ENCODE measurements around the gene TACSTD2. TPM values are rescaled to one million over a fixed set of nuclear protein-coding genes. Genes with fewer than 3 reads are reported as not detected.

TACSTD2 gene
- total and polyA plus RNA-seq, 2 of the 13 experiments (the other 11 are each of a cell fraction or from before 2014, with no cell fraction given) = not detected

GRCh38 chr1:58570817-58571216 is 6.2 kb downstream of the TACSTD2 start:
- no peak overlapping the region for H3K4me2 ChIP-seq (ENCODE audit: low read depth, low read length)
- BruUV-seq (replicated peaks) = no TSS peak

More at GRCh38 chr1:58570817-58571216, 6.2 kb downstream of the TACSTD2 start:
- ChIA-PET POLR2A (no interaction called here), CTCF (ENCODE audit: low intra/inter-chr PET ratio, low total read pairs) (no interaction called here)
- peak; percentile 10 for DNase-seq (ENCODE audit: low spot score)
- H3K9me3 ChIP-seq (ENCODE audit: low read length) = no peaks in the 10 kb centered on the region
- no peak overlapping the region for H3K4me3 ChIP-seq (replicated peaks in 1 of 3; ENCODE audit: insufficient read depth in 1 of 3, low read depth in 2 of 3, low read length in 3 of 3)
- H3K27ac ChIP-seq (ENCODE audit: extremely low read length, insufficient read depth, low read length) = no peak overlapping the region
- H3K9ac ChIP-seq (ENCODE audit: insufficient read depth, low read depth, low read length) = no peak overlapping the region
- ATAC-seq = no peak
- H3K27me3 ChIP-seq (ENCODE audit: control insufficient read depth in 1 of 2, insufficient read depth in 2 of 2, low read length in 2 of 2) = no peaks in the 10 kb centered on the region; a peak in 1 of 5 replicates
- TF ChIP-seq ZBTB40 (IDR thresholded peaks at IDR 0.05) (no peak), ZBTB40 (CRISPR knock-in tag; IDR thresholded peaks at IDR 0.05) (no peak), GTF3A (CRISPR knock-in tag; conservative IDR thresholded peaks at IDR 0.05) (no peak), KLF9 (CRISPR knock-in tag; IDR thresholded peaks at IDR 0.05; ENCODE audit: low read depth) (no peak), BRCA1 (CRISPR knock-in tag; IDR thresholded peaks at IDR 0.05) (no peak), CEBPB (IDR thresholded peaks at IDR 0.05; ENCODE audit: borderline replicate concordance, low read depth, low read length) (0 out of 2 replicates have a peak, but pooled peaks have one; percentile 9), HMGA1 (CRISPR knock-in tag; conservative IDR thresholded peaks at IDR 0.05) (no peak), ZNF800 (CRISPR knock-in tag; IDR thresholded peaks at IDR 0.05) (no peak), RBAK (CRISPR knock-in tag; IDR thresholded peaks at IDR 0.05) (no peak)
- 0% methylated on average over 1 of the region's 2 CpGs for WGBS (ENCODE audit: low lambda C conversion rate)
- no peaks in the 10 kb centered on the region for H4K20me1 ChIP-seq (ENCODE audit: insufficient read depth, low read length)
- in situ Hi-C loops (cut with HindIII; ENCODE audit: extremely low pct_ligation_motif_present, low pct_unique_long_range_greater_than_20kb) = no loop called here
- no peaks in the 10 kb centered on the region for H3K36me3 ChIP-seq (replicated peaks in 1 of 2; ENCODE audit: control insufficient read depth in 1 of 2, insufficient read depth in 2 of 2, low read length in 2 of 2)
- peaks cover 28% of the 10 kb centered on the region for H3K4me1 ChIP-seq (ENCODE audit: insufficient read depth, low read length)
- FAIRE-seq = no peak
- H2AFZ ChIP-seq (ENCODE audit: low read length) = no peak overlapping the region
- intact Hi-C loops (cut with micrococcal nuclease; ENCODE audit: unreplicated experiment) = no loop called here
- no peaks in the 10 kb centered on the region for H3K79me2 ChIP-seq (ENCODE audit: insufficient read depth, low read length)

Measured in HepG2 (cell line).